H9 (cell line): ENCODE results near the gene SIX1. TPM values are rescaled to one million over a fixed set of nuclear protein-coding genes. Genes with fewer than 3 reads are reported as not detected.
A peak's percentile ranks its signal among the peaks of the same experiment; 100 is the strongest.

Source experiments
- DNase-seq: peaks from one replicate; pipeline ENCODE4 v3.0.0-alpha.2; 2017
- H2AFZ ChIP-seq: one replicate; pipeline ENCODE4 v1.6.1; 2013; ENCODE audit warnings: mild to moderate bottlenecking, low read length, control low read depth, moderate library complexity
- H2AK5ac ChIP-seq: 2 replicates; pipeline ENCODE4 v1.6.1; 2013; ENCODE audit warnings: low read length, control low read depth, mixed read lengths; ENCODE audit not compliant: insufficient read length
- H2BK120ac ChIP-seq: one replicate; pipeline ENCODE4 v1.6.1; 2013; ENCODE audit warnings: low read depth, mild to moderate bottlenecking, low read length, control low read depth, inconsistent platforms; ENCODE audit not compliant: poor library complexity, severe bottlenecking
- H2BK12ac ChIP-seq: 2 replicates; pipeline ENCODE4 v1.6.1; 2013; ENCODE audit warnings: low read length, control low read depth, mixed read lengths, low read depth; ENCODE audit not compliant: insufficient read length
- H2BK15ac ChIP-seq: 2 replicates; pipeline ENCODE4 v1.6.1; 2013; ENCODE audit warnings: low read depth, low read length, control low read depth
- H2BK20ac ChIP-seq: one replicate; pipeline ENCODE4 v1.6.1; 2013; ENCODE audit warnings: low read depth, mild to moderate bottlenecking, low read length, control low read depth, inconsistent platforms; ENCODE audit not compliant: poor library complexity, severe bottlenecking
- H2BK5ac ChIP-seq: 2 replicates; pipeline ENCODE4 v1.6.1; 2013; ENCODE audit warnings: low read length, control low read depth, mixed read lengths; ENCODE audit not compliant: insufficient read length
- H3K14ac ChIP-seq: 2 replicates; pipeline ENCODE4 v1.6.1; 2013; ENCODE audit warnings: low read length, control low read depth; ENCODE audit not compliant: insufficient read depth
- H3K18ac ChIP-seq: 2 replicates; pipeline ENCODE4 v1.6.1; 2013; ENCODE audit warnings: low read depth, mild to moderate bottlenecking, mixed read lengths, low read length, control low read depth; ENCODE audit not compliant: insufficient read length
- H3K23ac ChIP-seq: 2 replicates; pipeline ENCODE4 v1.6.1; 2013; ENCODE audit warnings: low read length, control low read depth, mixed read lengths, low read depth; ENCODE audit not compliant: insufficient read length
- H3K23me2 ChIP-seq: 2 replicates; pipeline ENCODE4 v1.6.1; 2013; ENCODE audit warnings: low read depth, mild to moderate bottlenecking, mixed read lengths, low read length, control low read depth; ENCODE audit not compliant: insufficient read length, poor library complexity, severe bottlenecking
- H3K27ac ChIP-seq: 2 replicates; pipeline ENCODE4 v1.5.1; 2013; ENCODE audit warnings: low read length, control low read depth, mixed read lengths, low read depth; ENCODE audit not compliant: insufficient read length
- H3K27me3 ChIP-seq: 2 replicates; pipeline ENCODE4 v1.6.1; 2013; ENCODE audit warnings: low read length, control low read depth, inconsistent platforms; ENCODE audit not compliant: insufficient read depth
- H3K4ac ChIP-seq: 2 replicates; pipeline ENCODE4 v1.6.1; 2013; ENCODE audit warnings: low read depth, mild to moderate bottlenecking, control low read depth, inconsistent platforms, low read length, moderate library complexity
- H3K4me1 ChIP-seq: 2 replicates; pipeline ENCODE4 v1.6.1; 2013; ENCODE audit warnings: low read length, control low read depth, inconsistent platforms; ENCODE audit not compliant: insufficient read depth
- H3K4me2 ChIP-seq: 2 replicates; pipeline ENCODE4 v1.6.1; 2013; ENCODE audit warnings: low read length, control low read depth, mixed read lengths; ENCODE audit not compliant: insufficient read length, insufficient read depth
- H3K56ac ChIP-seq: 2 replicates; pipeline ENCODE4 v1.6.1; 2013; ENCODE audit warnings: low read depth, mild to moderate bottlenecking, mixed read lengths, low read length, control low read depth; ENCODE audit not compliant: insufficient read length
- H3K79me1 ChIP-seq: 2 replicates; pipeline ENCODE4 v1.6.1; 2013; ENCODE audit warnings: low read depth, mild to moderate bottlenecking, moderate library complexity, low read length, control low read depth, inconsistent platforms; ENCODE audit not compliant: insufficient read depth, poor library complexity, severe bottlenecking
- H3K79me2 ChIP-seq: 2 replicates; pipeline ENCODE4 v1.6.1; 2013; ENCODE audit warnings: low read length, control low read depth, inconsistent platforms; ENCODE audit not compliant: insufficient read depth
- H3K9ac ChIP-seq: 2 replicates; pipeline ENCODE4 v1.6.1; 2013; ENCODE audit warnings: low read length, control low read depth, mixed read lengths; ENCODE audit not compliant: insufficient read length; ENCODE audit errors: extremely low read depth
- H3K9me3 ChIP-seq: one replicate; pipeline ENCODE4 v1.6.1; 2013; ENCODE audit warnings: low read depth, low read length, inconsistent platforms; ENCODE audit not compliant: control insufficient read depth
- H3T11ph ChIP-seq: one replicate; pipeline ENCODE4 v1.6.1; 2013; ENCODE audit warnings: mild to moderate bottlenecking, low read length, control low read depth, inconsistent platforms
- H4K20me1 ChIP-seq: one replicate; pipeline ENCODE4 v1.6.1; 2013; ENCODE audit not compliant: control insufficient read depth, insufficient read length, insufficient read depth
- H4K5ac ChIP-seq: 2 replicates; pipeline ENCODE4 v1.6.1; 2013; ENCODE audit warnings: low read depth, mild to moderate bottlenecking, mixed read lengths, low read length, control low read depth; ENCODE audit not compliant: insufficient read length
- H4K8ac ChIP-seq: replicated peaks from 2 replicates; pipeline ENCODE4 v1.6.1; 2013; ENCODE audit warnings: low read length, control low read depth, mixed read lengths, low read depth; ENCODE audit not compliant: insufficient read length
- H4K91ac ChIP-seq: 2 replicates; pipeline ENCODE4 v1.6.1; 2013; ENCODE audit warnings: low read depth, mild to moderate bottlenecking, moderate library complexity, mixed read lengths, low read length, control low read depth; ENCODE audit not compliant: insufficient read length
- H3K27ac Mint-ChIP-seq, 3 experiments: 2 replicates in 2 of 3; 3 replicates in 1 of 3; pipeline ENCODE4 v1.8.0; 2020 to 2021; ENCODE audit warnings: mixed read lengths in 3 of 3, mild to moderate bottlenecking in 1 of 3, moderate library complexity in 1 of 3
- H3K27me3 Mint-ChIP-seq: 2 replicates; pipeline ENCODE4 v1.8.0; 2021; ENCODE audit warnings: low read depth, mild to moderate bottlenecking, moderate library complexity, mixed read lengths
- H3K36me3 Mint-ChIP-seq, 3 experiments: 2 replicates in 2 of 3; 3 replicates in 1 of 3; pipeline ENCODE4 v1.8.0; 2020 to 2021; ENCODE audit warnings: low read depth in 3 of 3, mixed read lengths in 3 of 3; ENCODE audit not compliant: insufficient read depth in 1 of 3
- H3K4me1 Mint-ChIP-seq, 2 experiments: 2 replicates each; pipeline ENCODE4 v1.8.0; 2020; ENCODE audit warnings: mixed read lengths in 2 of 2
- H3K4me3 Mint-ChIP-seq, 2 experiments: 2 replicates in 1 of 2; 3 replicates in 1 of 2; pipeline ENCODE4 v1.8.0; 2020 to 2021; ENCODE audit warnings: mild to moderate bottlenecking in 2 of 2, mixed read lengths in 2 of 2, moderate library complexity in 1 of 2
- H3K9me3 Mint-ChIP-seq, 2 experiments: 2 replicates in 1 of 2; 3 replicates in 1 of 2; pipeline ENCODE4 v1.8.0; 2020; ENCODE audit warnings: mild to moderate bottlenecking in 2 of 2, mixed read lengths in 2 of 2, moderate library complexity in 1 of 2
- WGBS: extraction: QIAGEN DNeasy Blood & Tissue Kit; methylation state at CpG from one replicate; pipeline ENCODE4 v1.1.7; 2013; ENCODE audit warnings: missing lambda C conversion rate, low lambda C conversion rate, mixed read lengths; ENCODE audit not compliant: insufficient read length; ENCODE audit errors: extremely low coverage; 5-methylcytosine and 5-hydroxymethylcytosine counted together
- total RNA-seq: library from RNA; stranded (reverse); gene quantifications from 2 replicates; pipeline ENCODE4 v1.2.1, GENCODE V29; 2021
- TF ChIP-seq, protein P1 (sequence below): fragments of 200-600 bp; sonication (generic); conservative IDR thresholded peaks from 3 replicates; pipeline ENCODE4 v1.8.0; 2021; ENCODE audit warnings: antibody characterized with exemption, mild to moderate bottlenecking

The SIX1 gene
- total RNA-seq, 1 experiment from 2014 or later: 0.17 TPM

DNA sequence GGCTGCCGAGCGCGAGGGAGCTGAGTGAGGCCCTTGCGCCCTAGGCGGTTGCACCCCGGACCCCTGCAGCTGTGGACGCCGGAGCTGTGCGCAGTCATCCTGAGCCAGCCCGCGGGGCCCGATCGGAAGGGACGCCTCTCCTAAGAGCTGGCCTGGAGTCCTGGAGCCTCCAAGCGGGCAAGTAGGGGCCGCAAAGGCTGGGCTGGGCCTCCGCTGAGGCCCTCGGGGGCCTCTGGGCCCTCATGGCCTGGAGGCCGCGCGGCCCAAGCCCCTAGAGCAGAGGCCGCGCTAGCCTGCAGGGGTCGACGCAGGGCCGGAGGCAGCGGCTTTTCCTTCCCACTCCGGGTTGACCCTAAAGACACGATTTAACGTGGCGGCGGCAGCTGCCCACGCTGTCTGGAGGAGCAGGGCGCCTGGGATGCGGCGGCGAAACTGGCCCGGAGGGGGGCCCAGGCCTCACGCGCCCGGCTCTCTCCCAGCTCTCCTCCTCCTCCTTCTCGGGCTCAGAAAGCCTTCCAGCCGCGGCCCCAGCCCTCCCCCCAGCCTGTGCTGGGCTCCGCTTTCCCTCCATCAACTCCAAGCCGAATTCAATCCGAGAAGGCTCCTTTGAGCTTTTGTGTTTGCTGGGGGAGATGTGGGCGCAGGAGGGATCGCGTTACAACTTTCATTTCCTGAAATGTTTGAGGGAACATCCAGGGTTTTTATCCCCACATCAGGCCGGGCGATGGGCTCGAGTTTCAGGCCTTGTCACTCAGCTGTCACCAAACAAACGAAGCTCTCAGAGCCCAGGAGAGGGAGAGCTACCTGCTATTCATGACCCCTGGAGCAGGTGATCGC is 11.6 kb downstream of the SIX1 start:
- H3K27ac Mint-ChIP-seq: no peak overlapping the region
- H3K4me3 Mint-ChIP-seq: peak overlapping the region; percentile 58 to 79
- Histone ChIP-seq H3K14ac (no peak overlapping the region; the same call in 1 of the 2 replicates), H3K56ac (no peak overlapping the region), H2AFZ (no peak overlapping the region), H3K18ac (no peak overlapping the region), H4K20me1 (no peaks in the 10 kb centered on the region), H3K27ac (no peak overlapping the region), H3K9ac (no peak overlapping the region), H4K91ac (no peak overlapping the region), H3K79me2 (no peaks in the 10 kb centered on the region), H3K4me1 (peaks cover 4% of the 10 kb centered on the region), H2BK20ac (no peak overlapping the region), H3K23me2 (peaks cover 12% of the 10 kb centered on the region), H2BK5ac (no peak overlapping the region), H3K4ac (no peak overlapping the region), H2BK15ac (no peak overlapping the region), H2BK120ac (no peak overlapping the region), H4K5ac (no peak overlapping the region), H2BK12ac (no peak overlapping the region), H4K8ac (no peak overlapping the region), H3K9me3 (no peaks in the 10 kb centered on the region), H3K79me1 (no peaks in the 10 kb centered on the region), H3T11ph (no peak overlapping the region), H3K23ac (no peak overlapping the region), H3K27me3 (peaks cover 42% of the 10 kb centered on the region), H3K4me2 (peak overlapping the region; percentile 57), H2AK5ac (no peak overlapping the region)
- H3K36me3 Mint-ChIP-seq: no peaks in the 10 kb centered on the region; a peak in 1 of 7 replicates
- peaks cover 34 to 45% of the 10 kb centered on the region in 2 experiments for H3K4me1 Mint-ChIP-seq
- H3K9me3 Mint-ChIP-seq: peaks cover 0 to 3% of the 10 kb centered on the region in 2 experiments; a peak in 1 of 5 replicates
- peak; percentile 64 for DNase-seq
- peaks cover 80% of the 10 kb centered on the region for H3K27me3 Mint-ChIP-seq
- WGBS: no CpG with 5 or more reads among the region's 55 CpGs
- TF ChIP-seq, protein P1, sequence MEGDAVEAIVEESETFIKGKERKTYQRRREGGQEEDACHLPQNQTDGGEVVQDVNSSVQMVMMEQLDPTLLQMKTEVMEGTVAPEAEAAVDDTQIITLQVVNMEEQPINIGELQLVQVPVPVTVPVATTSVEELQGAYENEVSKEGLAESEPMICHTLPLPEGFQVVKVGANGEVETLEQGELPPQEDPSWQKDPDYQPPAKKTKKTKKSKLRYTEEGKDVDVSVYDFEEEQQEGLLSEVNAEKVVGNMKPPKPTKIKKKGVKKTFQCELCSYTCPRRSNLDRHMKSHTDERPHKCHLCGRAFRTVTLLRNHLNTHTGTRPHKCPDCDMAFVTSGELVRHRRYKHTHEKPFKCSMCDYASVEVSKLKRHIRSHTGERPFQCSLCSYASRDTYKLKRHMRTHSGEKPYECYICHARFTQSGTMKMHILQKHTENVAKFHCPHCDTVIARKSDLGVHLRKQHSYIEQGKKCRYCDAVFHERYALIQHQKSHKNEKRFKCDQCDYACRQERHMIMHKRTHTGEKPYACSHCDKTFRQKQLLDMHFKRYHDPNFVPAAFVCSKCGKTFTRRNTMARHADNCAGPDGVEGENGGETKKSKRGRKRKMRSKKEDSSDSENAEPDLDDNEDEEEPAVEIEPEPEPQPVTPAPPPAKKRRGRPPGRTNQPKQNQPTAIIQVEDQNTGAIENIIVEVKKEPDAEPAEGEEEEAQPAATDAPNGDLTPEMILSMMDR: peak; percentile 37
